GM12878 (cell line): Measurements from ENCODE around the gene GPAT2.
"Not testable (repeated sequence)": the region's sequence is repeated elsewhere in the genome, so short reads cannot be mapped to it uniquely, and the experiment has no call there.

Experiments used
- CTCF ChIP-seq, 3 experiments: IDR thresholded peaks in 2 of 3; conservative IDR thresholded peaks in 1 of 3; 2 replicates each; pipeline ENCODE4 v1.5.1; 2011; ENCODE audit warnings: low read depth in 3 of 3, low read length in 3 of 3, mild to moderate bottlenecking in 3 of 3, control low read depth in 2 of 3, moderate library complexity in 2 of 3, inconsistent platforms in 1 of 3, mixed read lengths in 1 of 3; ENCODE audit not compliant: control insufficient read depth in 2 of 3, insufficient read depth in 1 of 3; ENCODE audit errors: extremely low read depth in 1 of 3
- E4F1 ChIP-seq: fragments of 450-650 bp; IDR thresholded peaks from 2 replicates; pipeline ENCODE4 v1.6.1; 2018; ENCODE audit warnings: borderline replicate concordance, mild to moderate bottlenecking; ENCODE audit not compliant: partially characterized antibody
- HDGF ChIP-seq: fragments of 450-650 bp; IDR thresholded peaks from 2 replicates; pipeline ENCODE4 v1.6.1; 2016; ENCODE audit warnings: antibody characterized with exemption
- JUNB ChIP-seq: IDR thresholded peaks from 2 replicates; pipeline ENCODE4 v1.6.1; 2016; ENCODE audit warnings: antibody characterized with exemption, mild to moderate bottlenecking
- MYC ChIP-seq: IDR thresholded peaks from 2 replicates; pipeline ENCODE4 v1.6.1; 2011; ENCODE audit warnings: mild to moderate bottlenecking, low read length, moderate library complexity, inconsistent platforms; ENCODE audit not compliant: insufficient read depth, insufficient replicate concordance, insufficient read length, severe bottlenecking
- PAX5 ChIP-seq: IDR thresholded peaks from 2 replicates; pipeline ENCODE4 v1.6.1; 2011; ENCODE audit warnings: low read depth, low read length, borderline replicate concordance
- SIN3A ChIP-seq: IDR thresholded peaks from 2 replicates; pipeline ENCODE4 v1.6.1; 2012; ENCODE audit warnings: low read depth, low read length, improper control_type of control experiment
- SMC3 ChIP-seq: IDR thresholded peaks from 2 replicates; pipeline ENCODE4 v1.6.1; 2011; ENCODE audit warnings: low read length, improper control_type of control experiment, borderline replicate concordance
- ZBTB40 ChIP-seq: fragments of 450-650 bp; IDR thresholded peaks from 2 replicates; pipeline ENCODE4 v1.6.1; 2016; ENCODE audit warnings: mild to moderate bottlenecking, moderate library complexity, borderline replicate concordance
- ZNF274 ChIP-seq: IDR thresholded peaks from one replicate; pipeline ENCODE4 v1.8.0; 2011; ENCODE audit not compliant: insufficient read length, insufficient read depth

GRCh38 chr2:96033997-96034396, 719 bp downstream of the GPAT2 start:
- not testable (repeated sequence) for TF ChIP-seq CTCF (IDR thresholded peaks at IDR 0.05 in 2 of 3, conservative IDR thresholded peaks at IDR 0.05 in 1 of 3; ENCODE audit: control insufficient read depth in 2 of 3, extremely low read depth in 1 of 3, insufficient read depth in 1 of 3, low read depth in 3 of 3, low read length in 3 of 3); ZBTB40; SIN3A; ZNF274; HDGF; SMC3; MYC; JUNB; PAX5; E4F1
